Muscle of back (tissue), 13 donors: Measurements from ENCODE around the gene OTX1. TPM values are rescaled to one million over a fixed set of nuclear protein-coding genes. Genes with fewer than 3 reads are reported as not detected.
"Not testable (repeated sequence)": the region's sequence is repeated elsewhere in the genome, so short reads cannot be mapped to it uniquely, and the experiment has no call there.

ENCODE experiments used
- DNase-seq, 3 donors: peaks; one replicate each; pipeline versions ENCODE4 v3.0.0 to v3.0.0-alpha.2; 2013
- long read RNA-seq, 9 donors: transcript quantifications; one replicate each; lab custom pipeline, GENCODE V29; 2026
- polyA plus RNA-seq, 10 donors: library from polyadenylated mRNA; unstranded; fragments of 120-200 nt; gene quantifications; one replicate each; pipeline ENCODE4 v1.2.1, GENCODE V29; 2013; ENCODE audit not compliant: insufficient read length in 10 of 10

The OTX1 gene
- 1 to 10 TPM in 1 of 10 donors, under 1 TPM in 1, not detected in 8; 0.95 to 1.3 TPM for polyA plus RNA-seq
- long read RNA-seq, donor 1, result 0 reads
- long read RNA-seq, donor 2, result 0 reads
- long read RNA-seq, donor 3, result 0 reads
- long read RNA-seq, donor 4, result 0 reads
- long read RNA-seq, donor 5, result 0 reads
- long read RNA-seq, donor 6, result 0 reads
- long read RNA-seq, donor 7, result 0 reads
- long read RNA-seq, donor 8, result 0 reads
- long read RNA-seq, donor 9, result 0 reads

GRCh38 chr2:63050334-63051041, at the start of gene OTX1:
OTX1 (plus strand) TSS chr2:63050830; CDS start chr2:63052991, 2,161 bp downstream.
- peak in 1 of 3 donors; percentile 61 for DNase-seq

GRCh38 chr2:63001576-63001975, 49.1 kb upstream of the OTX1 start:
- DNase-seq, result no peak

GRCh38 chr2:63003351-63003750, 47.3 kb upstream of the OTX1 start:
- DNase-seq, result no peak

- DNase-seq, result no peak
Observed at GRCh38 chr2:63007813-63008458, 42.7 kb upstream of the OTX1 start.

DNA sequence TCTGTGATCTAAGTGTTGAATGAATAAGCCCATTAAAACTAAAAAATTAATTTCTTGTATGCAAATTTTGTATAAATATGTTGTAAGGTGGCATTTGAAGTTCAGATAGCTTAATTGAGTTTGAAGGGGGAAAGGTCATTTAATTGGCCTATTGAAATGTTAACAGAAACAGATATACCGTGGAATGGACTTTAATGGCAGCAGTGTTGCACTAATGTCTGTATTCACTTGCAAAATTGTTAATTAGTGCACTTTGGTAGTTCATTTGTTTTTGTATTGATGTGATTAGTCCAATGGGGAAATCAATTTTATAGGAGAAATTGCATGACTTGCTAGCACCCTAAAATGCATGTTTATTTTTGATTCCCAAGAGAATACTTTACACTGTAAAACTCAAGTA, 41.8 kb upstream of the OTX1 start:
- no peak for DNase-seq

- DNase-seq, result no peak
Observed at GRCh38 chr2:63009490-63009889, 41.1 kb upstream of the OTX1 start.

GRCh38 chr2:63012541-63012940, 38.1 kb upstream of the OTX1 start:
- peak; percentile 10 to 60 (median 26) for DNase-seq

DNA sequence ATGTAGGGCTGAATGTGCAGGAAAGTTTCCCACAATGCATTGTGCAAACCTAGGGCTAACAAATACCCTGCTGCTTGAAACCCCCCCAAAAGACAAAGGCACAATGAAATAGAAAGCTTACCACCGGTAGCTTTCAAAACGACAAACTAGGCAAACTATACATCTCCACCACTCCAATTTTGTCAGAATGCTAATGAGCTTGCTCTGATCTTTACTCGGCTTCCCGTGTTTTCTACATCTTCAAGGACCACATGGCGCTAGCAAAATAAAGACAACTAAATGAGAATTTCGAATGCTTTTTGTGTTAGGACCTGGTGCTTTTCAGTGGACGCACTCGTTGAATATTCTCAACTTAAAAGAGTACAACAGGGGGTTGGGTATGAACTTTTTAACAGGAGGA, 37.2 kb upstream of the OTX1 start:
- no peak for DNase-seq

DNA sequence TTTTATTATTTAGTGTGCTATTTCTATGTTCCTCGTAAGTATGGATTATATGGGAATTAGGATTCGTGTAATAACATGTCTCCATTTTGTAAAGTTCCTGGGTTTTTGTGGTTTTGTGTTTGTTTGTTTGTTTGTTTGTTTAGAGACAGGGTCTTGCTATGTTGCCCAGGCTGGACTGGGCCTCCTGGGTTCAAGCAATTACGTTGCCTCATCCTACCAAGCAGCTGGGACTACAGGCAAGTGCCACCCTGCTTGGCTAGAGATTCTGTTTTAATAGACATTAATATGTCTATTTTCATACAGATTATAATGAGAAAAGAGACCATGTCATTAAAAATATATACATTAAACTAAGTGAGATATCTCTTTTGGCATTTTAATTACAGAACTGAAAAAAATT, 35.2 kb upstream of the OTX1 start:
- DNase-seq, result no peak

- DNase-seq, result no peak
Observed at GRCh38 chr2:63018439-63018838, 32.2 kb upstream of the OTX1 start.

- not testable (repeated sequence) for DNase-seq
Observed at GRCh38 chr2:63019686-63020085, 30.9 kb upstream of the OTX1 start.

- DNase-seq, result no peak
Observed at GRCh38 chr2:63023444-63023843, 27.2 kb upstream of the OTX1 start.

- no peak for DNase-seq
Observed at GRCh38 chr2:63027220-63027619, 23.4 kb upstream of the OTX1 start.

- no peak for DNase-seq
Observed at GRCh38 chr2:63029058-63029457, 21.6 kb upstream of the OTX1 start.

- DNase-seq, result no peak
Observed at GRCh38 chr2:63034526-63034925, 16.1 kb upstream of the OTX1 start.

GRCh38 chr2:63035169-63035568, 15.5 kb upstream of the OTX1 start:
- DNase-seq, result no peak

- DNase-seq, result no peak
Observed at GRCh38 chr2:63035660-63036059, 15.0 kb upstream of the OTX1 start.

- DNase-seq, result no peak
Observed at GRCh38 chr2:63038034-63038433, 12.6 kb upstream of the OTX1 start.

GRCh38 chr2:63040586-63040985, 10.0 kb upstream of the OTX1 start:
- DNase-seq, result no peak

DNA sequence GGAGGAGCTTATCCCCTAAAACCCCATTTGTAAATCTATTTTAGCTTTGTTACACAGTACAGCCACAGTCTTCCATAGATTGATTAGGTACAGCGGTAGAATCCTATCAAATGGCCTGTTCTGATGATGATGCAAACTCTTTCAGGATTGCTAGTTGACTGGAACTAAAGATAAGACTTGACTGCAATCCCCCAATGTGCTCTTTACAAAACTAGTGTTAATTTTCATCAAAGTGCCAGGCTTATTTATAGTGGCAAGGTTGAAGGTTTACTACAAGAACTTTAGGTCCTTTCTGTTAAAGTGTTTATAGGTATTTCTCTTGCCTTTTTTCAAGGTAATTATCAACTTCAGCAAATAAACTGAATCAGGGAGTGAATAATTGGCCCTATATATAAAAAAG, 9.0 kb upstream of the OTX1 start:
- DNase-seq, result no peak

GRCh38 chr2:63044362-63045327, 6.0 kb upstream of the OTX1 start:
- no peak for DNase-seq

DNA sequence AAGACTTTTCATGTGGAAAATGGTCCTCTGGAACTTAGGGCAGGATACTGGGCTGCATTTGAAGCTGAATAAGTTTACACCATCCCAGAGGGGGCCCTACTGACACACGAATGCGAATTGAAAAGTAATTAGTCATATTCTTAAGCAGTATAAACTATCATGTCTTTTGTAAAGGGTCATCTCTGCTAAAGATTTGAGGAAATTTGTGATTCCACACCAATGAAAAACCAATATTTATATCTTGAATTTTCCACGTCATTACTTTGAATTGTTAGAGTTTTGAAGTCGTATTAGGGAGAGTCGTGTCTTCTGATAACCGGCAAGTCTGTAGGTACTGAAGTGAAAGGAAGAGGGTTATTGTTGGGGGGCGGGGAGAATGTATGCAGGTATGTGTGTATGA, 4.1 kb upstream of the OTX1 start:
- no peak for DNase-seq
